Breast epithelium (tissue), 3 donors: ENCODE results near the gene MRPS6.

Source experiments
- POLR2A ChIP-seq: fragments of 450-650 bp; IDR thresholded peaks from one replicate; pipeline ENCODE4 v1.6.1; 2016; ENCODE audit warnings: antibody characterized with exemption, mild to moderate bottlenecking, moderate library complexity
- POLR2AphosphoS5 ChIP-seq, 3 donors: sonication (generic); formaldehyde crosslinking; IDR thresholded peaks; one replicate each; pipeline ENCODE4 v1.6.1; 2017; ENCODE audit warnings: antibody characterized with exemption in 3 of 3
- TF ChIP-seq, protein P1 (sequence below), 3 donors: fragments of 450-650 bp; IDR thresholded peaks; one replicate each; pipeline ENCODE4 v1.5.1; 2016 to 2017; ENCODE audit warnings: antibody characterized with exemption in 3 of 3, mild to moderate bottlenecking in 3 of 3, moderate library complexity in 3 of 3

DNA sequence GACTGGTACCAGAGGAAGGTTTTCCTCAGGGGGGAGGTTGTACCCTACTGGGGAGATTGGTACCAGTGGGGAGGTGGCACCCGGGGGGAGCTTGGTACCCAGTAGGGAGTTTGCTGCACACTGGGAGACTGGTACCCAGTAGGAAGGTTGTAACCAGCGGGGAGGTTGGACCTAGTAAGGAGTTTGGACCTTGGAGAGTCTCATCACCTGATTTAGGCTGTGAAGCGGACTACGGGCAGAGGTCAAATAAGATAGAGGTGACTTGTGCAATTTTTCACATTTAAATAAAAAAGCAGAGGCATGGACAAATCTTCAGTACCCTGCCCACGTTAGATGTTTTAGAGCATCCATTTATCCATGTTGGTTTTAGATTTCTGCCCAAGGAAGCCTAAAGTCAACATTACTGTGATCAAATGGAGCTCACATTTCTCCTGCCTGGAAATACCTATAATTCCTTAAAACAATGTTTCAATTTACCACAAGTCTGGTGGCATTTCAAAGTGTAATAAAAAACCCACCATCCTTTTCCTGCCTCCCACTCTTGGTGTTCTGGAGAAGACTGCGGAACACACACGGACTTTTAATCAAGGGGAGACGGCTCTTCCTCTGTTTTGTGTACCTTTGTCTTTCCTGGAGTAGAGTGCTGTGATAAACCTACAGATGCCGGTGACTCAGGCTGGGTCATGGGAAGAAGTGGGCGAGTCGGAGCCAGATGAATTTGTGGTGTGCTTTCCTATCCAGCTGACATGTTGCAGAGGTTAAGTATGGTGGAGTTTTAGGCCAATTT lies 36.2 kb upstream of the MRPS6 start:
- no peak for TF ChIP-seq POLR2AphosphoS5 (IDR thresholded peaks at IDR 0.05)
- no peak for TF ChIP-seq POLR2A
- TF ChIP-seq, protein P1, sequence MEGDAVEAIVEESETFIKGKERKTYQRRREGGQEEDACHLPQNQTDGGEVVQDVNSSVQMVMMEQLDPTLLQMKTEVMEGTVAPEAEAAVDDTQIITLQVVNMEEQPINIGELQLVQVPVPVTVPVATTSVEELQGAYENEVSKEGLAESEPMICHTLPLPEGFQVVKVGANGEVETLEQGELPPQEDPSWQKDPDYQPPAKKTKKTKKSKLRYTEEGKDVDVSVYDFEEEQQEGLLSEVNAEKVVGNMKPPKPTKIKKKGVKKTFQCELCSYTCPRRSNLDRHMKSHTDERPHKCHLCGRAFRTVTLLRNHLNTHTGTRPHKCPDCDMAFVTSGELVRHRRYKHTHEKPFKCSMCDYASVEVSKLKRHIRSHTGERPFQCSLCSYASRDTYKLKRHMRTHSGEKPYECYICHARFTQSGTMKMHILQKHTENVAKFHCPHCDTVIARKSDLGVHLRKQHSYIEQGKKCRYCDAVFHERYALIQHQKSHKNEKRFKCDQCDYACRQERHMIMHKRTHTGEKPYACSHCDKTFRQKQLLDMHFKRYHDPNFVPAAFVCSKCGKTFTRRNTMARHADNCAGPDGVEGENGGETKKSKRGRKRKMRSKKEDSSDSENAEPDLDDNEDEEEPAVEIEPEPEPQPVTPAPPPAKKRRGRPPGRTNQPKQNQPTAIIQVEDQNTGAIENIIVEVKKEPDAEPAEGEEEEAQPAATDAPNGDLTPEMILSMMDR (IDR thresholded peaks at IDR 0.05): no peak
